ENCODE results near the gene P3H2. TPM values are rescaled to one million over a fixed set of nuclear protein-coding genes. Genes with fewer than 3 reads are reported as not detected.
"Not testable (repeated sequence)": the region's sequence is repeated elsewhere in the genome, so short reads cannot be mapped to it uniquely, and the experiment has no call there.

P3H2 gene
- total RNA-seq, 4 donors from 2014 or later = 3.4 to 11.7 (median 7.4) TPM

GRCh38 chr3:190086191-190086590, 34.5 kb downstream of the P3H2 start:
- no peak for ATAC-seq (ENCODE audit: low FRiP score)
- no peak for TF ChIP-seq CTCF (IDR thresholded peaks at IDR 0.05)
- DNase-seq (ENCODE audit: low spot score) = no peak

- no peak for TF ChIP-seq CTCF (IDR thresholded peaks at IDR 0.05)
- no peak for DNase-seq (ENCODE audit: low spot score)
- no peak for ATAC-seq (ENCODE audit: low FRiP score)
Observed at GRCh38 chr3:190084983-190085382, 35.7 kb downstream of the P3H2 start.

- ATAC-seq (ENCODE audit: low FRiP score) (no peak), DNase-seq (ENCODE audit: low spot score) (no peak)
- no peak for TF ChIP-seq CTCF (IDR thresholded peaks at IDR 0.05)
Observed at GRCh38 chr3:190083635-190084034, 37.1 kb downstream of the P3H2 start.

- DNase-seq (ENCODE audit: low spot score) = no peak
- no peak for ATAC-seq (ENCODE audit: low FRiP score)
- TF ChIP-seq CTCF (IDR thresholded peaks at IDR 0.05) = no peak
Observed at GRCh38 chr3:190081389-190081788, 39.3 kb downstream of the P3H2 start.

GRCh38 chr3:190079173-190079572, 41.5 kb downstream of the P3H2 start:
- ATAC-seq (ENCODE audit: low FRiP score); DNase-seq (ENCODE audit: low spot score): not testable (repeated sequence)

- DNase-seq (ENCODE audit: low spot score) = no peak
- ATAC-seq (ENCODE audit: low FRiP score) = no peak
- TF ChIP-seq CTCF (IDR thresholded peaks at IDR 0.05) = no peak
Observed at GRCh38 chr3:190077395-190078045, 43.2 kb downstream of the P3H2 start.

GRCh38 chr3:190076601-190077394, 43.9 kb downstream of the P3H2 start:
- ATAC-seq (ENCODE audit: low FRiP score) = peak; percentile 91
- DNase-seq (ENCODE audit: low spot score) = no peak
- no peak for TF ChIP-seq CTCF (IDR thresholded peaks at IDR 0.05)

All from omental fat pad (tissue), 4 donors.